CD4-positive, alpha-beta T cell treated with Interferon gamma for 1 hour (primary cell): Measurements from ENCODE around the gene EIF2S1.
"Not testable (repeated sequence)": the region's sequence is repeated elsewhere in the genome, so short reads cannot be mapped to it uniquely, and the experiment has no call there.

Source experiments
- DNase-seq: peaks from one replicate; pipeline ENCODE4 v3.0.0-alpha.2; 2020

The EIF2S1 gene

GRCh38 chr14:67372833-67373232 is 12.7 kb downstream of the EIF2S1 start:
- DNase-seq, result no peak

GRCh38 chr14:67373347-67373746 is 13.2 kb downstream of the EIF2S1 start:
- DNase-seq, result no peak

- no peak for DNase-seq
These were observed 17.8 kb downstream of the EIF2S1 start for GRCh38 chr14:67377916-67378315.

- no peak for DNase-seq
These were observed 25.0 kb downstream of the EIF2S1 start for GRCh38 chr14:67385120-67385519.

GRCh38 chr14:67385618-67386017 is 25.5 kb downstream of the EIF2S1 start:
- DNase-seq, result no peak

GRCh38 chr14:67387195-67387594 is 27.1 kb downstream of the EIF2S1 start:
- DNase-seq, result no peak

- DNase-seq, result no peak
These were observed 29.1 kb downstream of the EIF2S1 start for GRCh38 chr14:67389275-67389674.

GRCh38 chr14:67389811-67390534 is 29.8 kb downstream of the EIF2S1 start:
- no peak for DNase-seq

GRCh38 chr14:67391268-67391667 is 31.1 kb downstream of the EIF2S1 start:
- no peak for DNase-seq

- DNase-seq, result no peak
These were observed 32.0 kb downstream of the EIF2S1 start for GRCh38 chr14:67392123-67392522.

- DNase-seq, result no peak
These were observed 32.7 kb downstream of the EIF2S1 start for GRCh38 chr14:67392800-67393199.

- no peak for DNase-seq
These were observed 33.6 kb downstream of the EIF2S1 start for GRCh38 chr14:67393689-67394088.

- DNase-seq, result no peak
These were observed 35.2 kb downstream of the EIF2S1 start for GRCh38 chr14:67395086-67395875.

GRCh38 chr14:67395876-67396189 is 35.7 kb downstream of the EIF2S1 start:
- no peak for DNase-seq

- no peak for DNase-seq
These were observed 36.3 kb downstream of the EIF2S1 start for GRCh38 chr14:67396381-67396970.

GRCh38 chr14:67397536-67397935 is 37.4 kb downstream of the EIF2S1 start:
- DNase-seq, result no peak

- DNase-seq, result no peak
These were observed 40.3 kb downstream of the EIF2S1 start for GRCh38 chr14:67400434-67400833.

GRCh38 chr14:67405771-67406170 is 45.6 kb downstream of the EIF2S1 start:
- DNase-seq, result no peak

GRCh38 chr14:67408122-67408801 is 48.1 kb downstream of the EIF2S1 start:
- DNase-seq, result not testable (repeated sequence)

GRCh38 chr14:67409461-67409860 is 49.3 kb downstream of the EIF2S1 start:
- no peak for DNase-seq

GRCh38 chr14:67410313-67410712 is 50.2 kb downstream of the EIF2S1 start:
- no peak for DNase-seq

- no peak for DNase-seq
These were observed 51.2 kb downstream of the EIF2S1 start for GRCh38 chr14:67411370-67411769.

- DNase-seq, result peak; percentile 42
These were observed 51.8 kb downstream of the EIF2S1 start, which contains the start of gene PLEK2 for GRCh38 chr14:67411820-67412421. Gene PLEK2, minus strand, starts transcription at chr14:67412165. Its CDS starts 106 bp downstream, at chr14:67412059.
